ENCODE results near the gene PADI3. TPM values are rescaled to one million over a fixed set of nuclear protein-coding genes. Genes with fewer than 3 reads are reported as not detected.

Gene PADI3
- total and polyA plus RNA-seq, 2 of the 8 experiments (the other 6 are each of a cell fraction or from before 2014, with no cell fraction given) = 0.37 to 0.94 TPM

DNA sequence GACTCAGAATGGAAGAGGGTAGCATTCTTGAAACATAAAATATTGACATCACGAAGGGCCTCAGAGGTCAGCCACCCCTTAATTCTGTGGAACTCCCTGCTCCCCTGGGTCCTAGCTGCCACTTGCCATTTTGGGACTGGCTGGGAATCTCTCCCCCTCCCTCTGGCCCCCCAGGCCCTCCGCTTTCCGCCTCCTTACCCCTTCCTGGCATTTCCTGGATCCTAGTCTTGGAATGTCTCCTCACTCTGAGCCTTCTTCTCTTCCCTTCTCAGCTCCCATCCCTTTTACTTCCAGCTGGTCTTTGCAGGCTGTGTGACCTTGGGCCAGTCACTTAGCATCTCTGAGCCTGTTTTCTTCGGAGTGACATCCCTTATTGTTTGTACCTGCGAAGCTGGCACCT is 39.5 kb upstream of the PADI3 start:
- no peak overlapping the region for H3K4me2 ChIP-seq (ENCODE audit: insufficient read depth in 1 of 2, low read depth in 2 of 2, low read length in 2 of 2)
- no peak overlapping the region for H2AFZ ChIP-seq (ENCODE audit: low read length)
- H3K14ac ChIP-seq (ENCODE audit: insufficient read length) = no peak overlapping the region
- ChIA-PET POLR2A (ENCODE audit: partially characterized antibody) (interaction anchor here (1.2 kb wide), 1 partner anchor 8 kb away, joined by 3 read pairs; no protein-coding TSS in a partner anchor), CTCF (ENCODE audit: partially characterized antibody) (interaction anchor here (1.0 to 1.1 kb wide), 3 partner anchors 11 to 84 kb away, joined by 3 to 5 read pairs (median 3); no protein-coding TSS in a partner anchor)
- no peak overlapping the region for H4K91ac ChIP-seq (replicated peaks; ENCODE audit: insufficient read length, low read length)
- FAIRE-seq = no peak
- H2AK5ac ChIP-seq (ENCODE audit: low read depth, low read length) = no peak overlapping the region
- no peak overlapping the region for H2BK15ac ChIP-seq (ENCODE audit: low read length)
- no peaks in the 10 kb centered on the region for H4K20me1 ChIP-seq (replicated peaks in 1 of 2; ENCODE audit: control insufficient read depth in 1 of 2, insufficient read depth in 2 of 2, low read length in 2 of 2)
- H3K4me3 ChIP-seq (ENCODE audit: extremely low read depth in 1 of 4, insufficient read depth in 2 of 4, low read depth in 3 of 4, low read length in 4 of 4) = no peak overlapping the region
- no peak overlapping the region for H4K5ac ChIP-seq (ENCODE audit: insufficient read length, low read depth, low read length)
- H3K18ac ChIP-seq (ENCODE audit: extremely low read depth, low read length) = no peak overlapping the region
- H3K23me2 ChIP-seq (ENCODE audit: low read depth, low read length) = no peaks in the 10 kb centered on the region
- H2BK20ac ChIP-seq (ENCODE audit: low read length) = no peak overlapping the region
- H3K4me1 ChIP-seq (replicated peaks in 1 of 4; ENCODE audit: control insufficient read depth in 3 of 4, insufficient read depth in 4 of 4, low read length in 3 of 4) = peaks cover 0 to 8% (median 3%) of the 10 kb centered on the region in 4 experiments; a peak in 6 of 7 replicates
- no peak for DNase-seq (ENCODE audit: low read depth in 1 of 2, low spot score in 2 of 2)
- H3K23ac ChIP-seq (ENCODE audit: insufficient read length) = no peak overlapping the region
- peaks cover 0 to 3% (median 0%) of the 10 kb centered on the region in 4 experiments; a peak in 2 of 7 replicates for H3K27me3 ChIP-seq (replicated peaks in 1 of 4; ENCODE audit: control insufficient read depth in 3 of 4, extremely low read depth in 1 of 4, insufficient read depth in 3 of 4, low read length in 3 of 4)
- H3K36me3 ChIP-seq (ENCODE audit: control insufficient read depth in 2 of 4, insufficient read depth in 4 of 4, low read length in 3 of 4) = no peaks in the 10 kb centered on the region
- H3K4ac ChIP-seq (replicated peaks; ENCODE audit: insufficient read length, low read depth, low read length) = no peak overlapping the region
- no peak overlapping the region for H2BK120ac ChIP-seq (replicated peaks; ENCODE audit: low read depth, low read length)
- H2BK5ac ChIP-seq (ENCODE audit: low read depth, low read length) = no peak overlapping the region
- H3K56ac ChIP-seq (replicated peaks; ENCODE audit: insufficient read length, low read depth, low read length) = no peak overlapping the region
- H3K79me2 ChIP-seq (ENCODE audit: control insufficient read depth in 1 of 2, insufficient read depth in 2 of 2, low read length in 2 of 2) = no peaks in the 10 kb centered on the region
- no peak for TF ChIP-seq PHF8 (conservative IDR thresholded peaks at IDR 0.05; ENCODE audit: low read depth, low read length)
- peak; percentile 91 for TF ChIP-seq KDM1A (IDR thresholded peaks at IDR 0.05; ENCODE audit: borderline replicate concordance, low read length)
- TF ChIP-seq GTF2F1 (IDR thresholded peaks at IDR 0.05; ENCODE audit: borderline replicate concordance, low read depth, low read length) = no peak
- TF ChIP-seq FOSL1 (IDR thresholded peaks at IDR 0.05; ENCODE audit: insufficient read depth, low read depth, low read length) = peak; percentile 70; the same call in 1 of the 2 replicates
- no peak for TF ChIP-seq KDM4A (IDR thresholded peaks at IDR 0.05; ENCODE audit: low read depth, low read length, severe bottlenecking)
- no peak for TF ChIP-seq ZNF274 (IDR thresholded peaks at IDR 0.05; ENCODE audit: borderline replicate concordance, extremely low read depth, low read length)
- H3K79me1 ChIP-seq (ENCODE audit: low read depth, low read length) = no peaks in the 10 kb centered on the region; the same call in 1 of the 2 replicates
- no peak overlapping the region for H3K9ac ChIP-seq (replicated peaks in 1 of 4; ENCODE audit: extremely low read depth in 1 of 4, low read depth in 3 of 4, low read length in 3 of 4)
- H4K8ac ChIP-seq (ENCODE audit: extremely low read depth, insufficient read depth, low read length) = no peak overlapping the region; the same call in 1 of the 2 replicates
- H3K9me3 ChIP-seq (ENCODE audit: insufficient read depth in 2 of 2, low read depth in 1 of 2, low read length in 1 of 2) = no peaks in the 10 kb centered on the region
- 83% methylated on average over 5 of the region's 5 CpGs; no CpG with 5 or more reads in 1 of the 2 experiments for WGBS, 2 experiments (ENCODE audit: extremely low coverage in 1 of 2, insufficient coverage in 1 of 2, insufficient read length in 1 of 2, insufficient replicate concordance in 2 of 2, low coverage in 1 of 2, low lambda C conversion rate in 2 of 2, missing lambda C conversion rate in 1 of 2)
- no peak overlapping the region for H3K27ac ChIP-seq (ENCODE audit: low read depth, low read length)
- H2BK12ac ChIP-seq (ENCODE audit: low read depth, low read length) = 0 out of 2 replicates have a peak overlapping the region, but pooled peaks have one; percentile 27

Data from H1 (cell line).